GM18508 (cell line): Measurements from ENCODE around the gene WNT7B.

Source experiments
- ATAC-seq: cut with Tn5 transposase; IDR thresholded peaks from one replicate; pipeline ENCODE4 v1.9.1; 2021; ENCODE audit warnings: moderate number of reproducible peaks; ENCODE audit not compliant: insufficient read depth, unreplicated experiment

WNT7B gene

GRCh38 chr22:45974498-45974897 lies 2.5 kb downstream of the WNT7B start:
- no peak for ATAC-seq

- no peak for ATAC-seq
These were observed 4.1 kb downstream of the WNT7B start for GRCh38 chr22:45972889-45973253.

GRCh38 chr22:45972091-45972888 lies 4.7 kb downstream of the WNT7B start:
- no peak for ATAC-seq

- no peak for ATAC-seq
These were observed 5.4 kb downstream of the WNT7B start for GRCh38 chr22:45971408-45972028.

GRCh38 chr22:45970705-45971407 lies 6.1 kb downstream of the WNT7B start:
- ATAC-seq = no peak

- ATAC-seq = no peak
These were observed 7.0 kb downstream of the WNT7B start for GRCh38 chr22:45969801-45970470.

- ATAC-seq = no peak
These were observed 7.6 kb downstream of the WNT7B start for GRCh38 chr22:45969414-45969799.

GRCh38 chr22:45968751-45969413 lies 8.1 kb downstream of the WNT7B start:
- ATAC-seq = no peak

GRCh38 chr22:45968003-45968650 lies 8.8 kb downstream of the WNT7B start:
- ATAC-seq = no peak

GRCh38 chr22:45966895-45967365 lies 10.0 kb downstream of the WNT7B start:
- no peak for ATAC-seq

GRCh38 chr22:45966320-45966894 lies 10.6 kb downstream of the WNT7B start:
- ATAC-seq = no peak

- ATAC-seq = no peak
These were observed 11.4 kb downstream of the WNT7B start for GRCh38 chr22:45965563-45965962.

- no peak for ATAC-seq
These were observed 11.9 kb downstream of the WNT7B start for GRCh38 chr22:45964926-45965527.

GRCh38 chr22:45964372-45964771 lies 12.6 kb downstream of the WNT7B start:
- no peak for ATAC-seq

GRCh38 chr22:45963821-45964220 lies 13.1 kb downstream of the WNT7B start:
- ATAC-seq = no peak

GRCh38 chr22:45962756-45963324 lies 14.1 kb downstream of the WNT7B start:
- no peak for ATAC-seq

- ATAC-seq = no peak
These were observed 14.6 kb downstream of the WNT7B start for GRCh38 chr22:45962434-45962718.

GRCh38 chr22:45961679-45962433 lies 15.1 kb downstream of the WNT7B start:
- no peak for ATAC-seq
